Osteocyte (in vitro differentiated cells): ENCODE results near the gene WDR4. TPM values are rescaled to one million over a fixed set of nuclear protein-coding genes. Genes with fewer than 3 reads are reported as not detected.
A peak's percentile ranks its signal among the peaks of the same experiment; 100 is the strongest.
"Not testable (repeated sequence)": the region's sequence is repeated elsewhere in the genome, so short reads cannot be mapped to it uniquely, and the experiment has no call there.

Experiments used
- DNase-seq: peaks from one replicate; pipeline ENCODE4 v3.0.0; 2021; ENCODE audit warnings: mixed read lengths; ENCODE audit not compliant: unreplicated experiment; ENCODE audit errors: extremely low spot score
- H3K27ac Mint-ChIP-seq: one replicate; pipeline ENCODE4 v1.8.0; 2021; ENCODE audit warnings: mild to moderate bottlenecking, mixed read lengths; ENCODE audit not compliant: unreplicated experiment
- H3K27me3 Mint-ChIP-seq: one replicate; pipeline ENCODE4 v1.8.0; 2021; ENCODE audit warnings: mixed read lengths; ENCODE audit not compliant: unreplicated experiment
- H3K36me3 Mint-ChIP-seq: one replicate; pipeline ENCODE4 v1.8.0; 2021; ENCODE audit warnings: mixed read lengths; ENCODE audit not compliant: unreplicated experiment
- H3K4me1 Mint-ChIP-seq: one replicate; pipeline ENCODE4 v1.8.0; 2021; ENCODE audit warnings: mixed read lengths; ENCODE audit not compliant: unreplicated experiment
- H3K4me3 Mint-ChIP-seq: one replicate; pipeline ENCODE4 v1.8.0; 2021; ENCODE audit warnings: mild to moderate bottlenecking, moderate library complexity, mixed read lengths; ENCODE audit not compliant: unreplicated experiment
- H3K9me3 Mint-ChIP-seq: one replicate; pipeline ENCODE4 v1.8.0; 2021; ENCODE audit warnings: mixed read lengths; ENCODE audit not compliant: unreplicated experiment
- total RNA-seq: library from RNA; stranded (reverse); gene quantifications from 2 replicates; pipeline ENCODE4 v1.2.1, GENCODE V29; 2021
- TF ChIP-seq, protein P1 (sequence below): fragments of 200-600 bp; sonication (generic); IDR thresholded peaks from 2 replicates; pipeline ENCODE4 v1.5.0; 2021; ENCODE audit warnings: antibody characterized with exemption, mild to moderate bottlenecking, moderate library complexity

WDR4 gene
- total RNA-seq, 1 donor from 2014 or later: 15.7 TPM

DNA sequence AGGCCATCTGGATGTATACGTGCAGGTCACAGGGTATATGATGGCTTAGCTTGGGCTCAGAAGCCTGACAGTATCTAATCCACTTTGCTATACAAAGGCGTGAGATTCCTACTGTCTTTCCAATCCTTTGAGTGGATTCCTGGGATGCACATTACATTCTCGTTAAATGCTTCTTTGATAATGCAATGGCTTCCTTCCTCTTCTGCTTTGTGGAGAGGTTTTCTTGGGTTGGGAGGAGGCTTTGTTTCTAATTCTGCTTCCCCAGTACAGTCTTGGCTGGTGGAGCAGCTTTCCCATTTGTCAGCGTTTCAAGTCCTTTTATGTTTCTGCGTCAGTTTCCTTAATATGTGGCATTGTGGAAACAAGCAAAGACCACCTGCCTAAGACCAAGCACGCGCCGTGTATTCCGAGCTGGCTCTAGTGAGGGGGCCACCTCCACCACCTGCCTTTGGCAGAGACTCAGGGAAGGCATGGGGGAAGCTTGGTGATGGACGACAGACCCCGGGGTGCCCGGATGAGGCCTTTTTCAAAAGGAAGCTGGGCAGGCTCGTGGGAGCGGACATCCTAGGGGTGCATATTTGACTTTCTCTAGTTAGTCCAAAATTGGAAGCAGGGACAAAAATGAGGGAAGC is 72.7 kb downstream of the WDR4 start:
- no peak overlapping the region for H3K4me3 Mint-ChIP-seq
- peak; percentile 77 for DNase-seq
- TF ChIP-seq, protein P1, sequence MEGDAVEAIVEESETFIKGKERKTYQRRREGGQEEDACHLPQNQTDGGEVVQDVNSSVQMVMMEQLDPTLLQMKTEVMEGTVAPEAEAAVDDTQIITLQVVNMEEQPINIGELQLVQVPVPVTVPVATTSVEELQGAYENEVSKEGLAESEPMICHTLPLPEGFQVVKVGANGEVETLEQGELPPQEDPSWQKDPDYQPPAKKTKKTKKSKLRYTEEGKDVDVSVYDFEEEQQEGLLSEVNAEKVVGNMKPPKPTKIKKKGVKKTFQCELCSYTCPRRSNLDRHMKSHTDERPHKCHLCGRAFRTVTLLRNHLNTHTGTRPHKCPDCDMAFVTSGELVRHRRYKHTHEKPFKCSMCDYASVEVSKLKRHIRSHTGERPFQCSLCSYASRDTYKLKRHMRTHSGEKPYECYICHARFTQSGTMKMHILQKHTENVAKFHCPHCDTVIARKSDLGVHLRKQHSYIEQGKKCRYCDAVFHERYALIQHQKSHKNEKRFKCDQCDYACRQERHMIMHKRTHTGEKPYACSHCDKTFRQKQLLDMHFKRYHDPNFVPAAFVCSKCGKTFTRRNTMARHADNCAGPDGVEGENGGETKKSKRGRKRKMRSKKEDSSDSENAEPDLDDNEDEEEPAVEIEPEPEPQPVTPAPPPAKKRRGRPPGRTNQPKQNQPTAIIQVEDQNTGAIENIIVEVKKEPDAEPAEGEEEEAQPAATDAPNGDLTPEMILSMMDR: no peak
- no peaks in the 10 kb centered on the region for H3K9me3 Mint-ChIP-seq
- no peak overlapping the region for H3K27ac Mint-ChIP-seq
- H3K36me3 Mint-ChIP-seq: no peaks in the 10 kb centered on the region
- no peaks in the 10 kb centered on the region for H3K4me1 Mint-ChIP-seq
- H3K27me3 Mint-ChIP-seq: peaks cover 58% of the 10 kb centered on the region

DNA sequence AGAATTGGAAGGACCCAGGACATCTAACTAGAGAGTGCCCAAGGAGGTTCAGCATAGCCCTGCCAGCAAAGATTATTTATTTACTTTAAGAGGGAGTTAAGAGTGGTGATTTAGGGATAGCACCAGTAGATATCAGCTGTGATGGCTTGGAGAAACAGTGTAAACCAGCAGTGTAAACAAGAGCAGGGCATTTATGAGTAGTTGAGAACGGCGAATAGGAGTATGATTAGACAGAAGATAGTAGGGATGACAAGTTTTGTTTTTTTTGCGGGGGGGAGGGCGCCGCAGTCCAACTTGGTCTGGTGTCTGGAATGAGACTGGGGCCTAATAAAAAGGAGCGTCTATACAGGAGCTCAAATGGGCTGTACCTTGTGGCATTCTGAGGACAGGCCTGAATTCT is 77.7 kb downstream of the WDR4 start:
- H3K4me3 Mint-ChIP-seq, H3K9me3 Mint-ChIP-seq, H3K4me1 Mint-ChIP-seq, H3K36me3 Mint-ChIP-seq, H3K27ac Mint-ChIP-seq: not testable (repeated sequence)
- peak; percentile 13 for DNase-seq
- peaks cover 50% of the 10 kb centered on the region for H3K27me3 Mint-ChIP-seq

DNA sequence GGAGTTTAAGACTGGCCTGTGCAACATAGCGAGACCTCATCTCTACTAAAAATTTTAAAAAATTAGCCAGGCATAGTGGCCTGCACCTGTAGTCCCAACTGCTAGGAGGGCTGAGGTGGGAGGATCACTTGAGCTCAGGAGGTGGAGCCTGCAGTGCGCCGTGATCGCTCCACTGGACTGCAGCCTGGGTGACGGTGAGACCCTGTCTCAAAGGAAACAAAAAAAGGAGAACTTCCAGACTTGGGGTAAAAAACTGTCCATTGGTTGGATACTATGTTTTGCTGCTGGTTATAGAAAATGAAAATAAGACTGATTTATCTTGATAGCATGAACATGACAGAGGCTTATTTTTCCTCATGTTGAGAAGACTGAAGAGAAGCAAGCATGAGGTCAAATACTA is 79.4 kb downstream of the WDR4 start:
- Mint-ChIP-seq H3K27me3 (peaks cover 44% of the 10 kb centered on the region), H3K4me3 (no peak overlapping the region), H3K4me1 (no peaks in the 10 kb centered on the region), H3K36me3 (no peaks in the 10 kb centered on the region), H3K9me3 (no peaks in the 10 kb centered on the region), H3K27ac (no peak overlapping the region)
- no peak for DNase-seq
- TF ChIP-seq, protein P1: no peak

DNA sequence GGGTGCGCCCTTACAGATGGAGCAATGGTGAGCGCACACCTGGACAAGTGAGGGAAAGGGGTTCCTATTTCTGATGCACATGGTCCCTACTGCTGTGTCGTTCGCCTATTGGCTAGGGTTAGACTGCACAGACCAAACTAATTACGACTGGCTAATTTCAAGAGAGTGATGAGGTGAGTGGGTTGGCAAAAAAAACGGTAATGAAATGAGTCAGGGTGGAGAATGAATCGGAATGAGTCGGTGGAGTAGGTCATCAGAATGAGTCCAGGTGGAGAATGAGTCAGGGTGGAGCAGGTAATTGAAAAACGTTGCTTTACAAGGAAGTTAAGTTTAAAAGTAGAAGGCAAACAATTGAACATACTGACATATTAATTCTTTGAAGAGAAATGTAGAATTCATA is 79.8 kb downstream of the WDR4 start:
- DNase-seq: no peak
- TF ChIP-seq, protein P1: no peak
- H3K9me3 Mint-ChIP-seq: no peaks in the 10 kb centered on the region
- no peak overlapping the region for H3K4me3 Mint-ChIP-seq
- H3K36me3 Mint-ChIP-seq: no peaks in the 10 kb centered on the region
- H3K4me1 Mint-ChIP-seq: no peaks in the 10 kb centered on the region
- no peak overlapping the region for H3K27ac Mint-ChIP-seq
- H3K27me3 Mint-ChIP-seq: peaks cover 44% of the 10 kb centered on the region

Other genes starting within 250 kb of the WDR4 start
- gene PDE9A, start 225.9 kb downstream of the WDR4 start, total RNA-seq: 8.5 and 12.3 TPM in 2 replicates
- gene NDUFV3, start 13.8 kb upstream of the WDR4 start, total RNA-seq: 41.3 and 44.9 TPM in 2 replicates
- gene ERVH48-1, start 46.1 kb upstream of the WDR4 start, total RNA-seq: not detected in 2 replicates
- 12.2 and 14.2 TPM in 2 replicates for gene PKNOX1, start 95.0 kb upstream of the WDR4 start, total RNA-seq
- 92.1 and 95.5 TPM in 2 replicates for gene CBS, start 196.3 kb upstream of the WDR4 start, total RNA-seq
- 16.2 and 18.0 TPM in 2 replicates for gene U2AF1, start 228.0 kb upstream of the WDR4 start, total RNA-seq